Trophoblast cell (in vitro differentiated cells and primary cell): ENCODE measurements around the gene TMPRSS11D. TPM values are rescaled to one million over a fixed set of nuclear protein-coding genes. Genes with fewer than 3 reads are reported as not detected.

Experiments
- DNase-seq, 2 donors: peaks; one replicate each; pipeline ENCODE4 v3.0.0-alpha.2; 2016
- H2AFZ ChIP-seq: 2 replicates; pipeline ENCODE4 v1.6.1; 2013; ENCODE audit warnings: low read length, moderate library complexity, mild to moderate bottlenecking; ENCODE audit not compliant: insufficient read depth, poor library complexity
- H2AK5ac ChIP-seq: 2 replicates; pipeline ENCODE4 v1.6.1; 2013; ENCODE audit warnings: mild to moderate bottlenecking, low read length
- H2BK120ac ChIP-seq: 2 replicates; pipeline ENCODE4 v1.6.1; 2013; ENCODE audit warnings: low read length, mild to moderate bottlenecking, moderate library complexity; ENCODE audit not compliant: insufficient read depth, poor library complexity
- H2BK12ac ChIP-seq: 2 replicates; pipeline ENCODE4 v1.6.1; 2013; ENCODE audit warnings: mild to moderate bottlenecking, low read length, moderate library complexity
- H2BK5ac ChIP-seq: 2 replicates; pipeline ENCODE4 v1.6.1; 2013; ENCODE audit warnings: low read length, low read depth, moderate library complexity, mild to moderate bottlenecking; ENCODE audit not compliant: poor library complexity
- H3K14ac ChIP-seq: 2 replicates; pipeline ENCODE4 v1.6.1; 2013; ENCODE audit warnings: mild to moderate bottlenecking, low read length
- H3K18ac ChIP-seq: 2 replicates; pipeline ENCODE4 v1.6.1; 2013; ENCODE audit warnings: mild to moderate bottlenecking, low read length
- H3K23ac ChIP-seq: 2 replicates; pipeline ENCODE4 v1.6.1; 2013; ENCODE audit warnings: low read length
- H3K27ac ChIP-seq: 2 replicates; pipeline ENCODE4 v1.5.1; 2013; ENCODE audit warnings: low read depth, mild to moderate bottlenecking, inconsistent platforms, low read length, moderate library complexity
- H3K27me3 ChIP-seq: 2 replicates; pipeline ENCODE4 v1.6.1; 2013; ENCODE audit warnings: inconsistent platforms, mild to moderate bottlenecking, low read length, moderate library complexity; ENCODE audit not compliant: insufficient read depth
- H3K36me3 ChIP-seq, 2 experiments: 1 replicate in 1 of 2; 2 replicates in 1 of 2; pipeline ENCODE4 v1.6.1; 2013; ENCODE audit warnings: low read length in 2 of 2, mild to moderate bottlenecking in 2 of 2, moderate library complexity in 1 of 2; ENCODE audit not compliant: insufficient read depth in 2 of 2, control insufficient read depth in 1 of 2
- H3K4ac ChIP-seq: 2 replicates; pipeline ENCODE4 v1.6.1; 2013; ENCODE audit warnings: low read depth, mild to moderate bottlenecking, low read length, moderate library complexity
- H3K4me1 ChIP-seq, 2 experiments: 1 replicate in 1 of 2; 2 replicates in 1 of 2; pipeline ENCODE4 v1.6.1; 2013; ENCODE audit warnings: low read length in 2 of 2, mild to moderate bottlenecking in 2 of 2, moderate library complexity in 1 of 2; ENCODE audit not compliant: insufficient read depth in 2 of 2, control insufficient read depth in 1 of 2
- H3K4me2 ChIP-seq: 2 replicates; pipeline ENCODE4 v1.6.1; 2013; ENCODE audit warnings: inconsistent platforms, mild to moderate bottlenecking, low read length, moderate library complexity
- H3K4me3 ChIP-seq: 2 replicates; pipeline ENCODE4 v1.5.1; 2013; ENCODE audit warnings: mild to moderate bottlenecking, low read depth, low read length, inconsistent platforms
- H3K79me1 ChIP-seq: one replicate; pipeline ENCODE4 v1.6.1; 2013; ENCODE audit warnings: low read length
- H3K79me2 ChIP-seq: 2 replicates; pipeline ENCODE4 v1.6.1; 2013; ENCODE audit warnings: low read length, mild to moderate bottlenecking; ENCODE audit not compliant: control insufficient read depth, insufficient read depth, poor library complexity
- H3K9ac ChIP-seq: 2 replicates; pipeline ENCODE4 v1.6.1; 2013; ENCODE audit warnings: mild to moderate bottlenecking, low read length
- H3K9me3 ChIP-seq: 2 replicates; pipeline ENCODE4 v1.6.1; 2013; ENCODE audit warnings: low read depth, mild to moderate bottlenecking, control low read depth, inconsistent platforms, low read length; ENCODE audit not compliant: insufficient read depth
- H4K12ac ChIP-seq: 2 replicates; pipeline ENCODE4 v1.6.1; 2013; ENCODE audit warnings: low read depth, mild to moderate bottlenecking, low read length, moderate library complexity
- H4K8ac ChIP-seq: 2 replicates; pipeline ENCODE4 v1.6.1; 2013; ENCODE audit warnings: low read depth, mild to moderate bottlenecking, low read length, moderate library complexity
- H4K91ac ChIP-seq: one replicate; pipeline ENCODE4 v1.6.1; 2013; ENCODE audit warnings: low read depth, mild to moderate bottlenecking, low read length, moderate library complexity
- WGBS: extraction: QIAGEN DNeasy Blood & Tissue Kit; methylation state at CpG from one replicate; pipeline ENCODE4 v1.1.7; 2013; ENCODE audit warnings: missing lambda C conversion rate; ENCODE audit not compliant: insufficient read length, insufficient coverage; ENCODE audit errors: extremely low coverage; 5-methylcytosine and 5-hydroxymethylcytosine counted together
- polyA plus RNA-seq: library from polyadenylated mRNA; stranded (reverse); fragments of 200-250 nt; gene quantifications from 2 replicates; pipeline ENCODE4 v1.2.3, GENCODE V29; 2013

Gene TMPRSS11D
- not detected in 2 replicates for polyA plus RNA-seq

- no peak within 1 kb of the TSS for H2BK120ac ChIP-seq
- no peak within 1 kb of the TSS for H2BK5ac ChIP-seq
- H3K4me2 ChIP-seq = no peak within 1 kb of the TSS
- no CpG with 5 or more reads among the region's 1 CpG for WGBS
- H3K79me2 ChIP-seq = no peaks in the 10 kb centered on the region
- DNase-seq = no peak
- no peak within 1 kb of the TSS for H2AK5ac ChIP-seq
- H3K4me3 ChIP-seq = no peak within 1 kb of the TSS
- no peaks in the 10 kb centered on the region for H3K36me3 ChIP-seq
- no peak within 1 kb of the TSS for H3K18ac ChIP-seq
- no peak within 1 kb of the TSS for H4K8ac ChIP-seq
- H2AFZ ChIP-seq = no peak within 1 kb of the TSS
- no peak within 1 kb of the TSS for H3K4ac ChIP-seq
- no peaks in the 10 kb centered on the region for H3K9me3 ChIP-seq
- H3K4me1 ChIP-seq = no peaks in the 10 kb centered on the region
- H3K79me1 ChIP-seq = no peaks in the 10 kb centered on the region
- H3K23ac ChIP-seq = no peak within 1 kb of the TSS
- no peak within 1 kb of the TSS for H3K9ac ChIP-seq
- no peak within 1 kb of the TSS for H3K27ac ChIP-seq
- no peak within 1 kb of the TSS for H2BK12ac ChIP-seq
- H4K91ac ChIP-seq = no peak within 1 kb of the TSS
- no peak within 1 kb of the TSS for H3K14ac ChIP-seq
- H3K27me3 ChIP-seq = no peaks in the 10 kb centered on the region
- no peak within 1 kb of the TSS for H4K12ac ChIP-seq
Observed at GRCh38 chr4:67883902-67884301, at the start of gene TMPRSS11D. Gene TMPRSS11D, minus strand, starts transcription at chr4:67884002. Its CDS starts 69 bp downstream, at chr4:67883933.

- WGBS = no CpG with 5 or more reads among the region's 5 CpGs
- Histone ChIP-seq H3K23ac (no peak overlapping the region), H3K9me3 (no peaks in the 10 kb centered on the region), H3K4me1 (no peaks in the 10 kb centered on the region), H4K91ac (no peak overlapping the region), H3K4me2 (no peak overlapping the region), H4K8ac (no peak overlapping the region), H3K36me3 (no peaks in the 10 kb centered on the region), H2BK120ac (no peak overlapping the region), H2BK5ac (no peak overlapping the region), H3K79me2 (no peaks in the 10 kb centered on the region), H3K27me3 (no peaks in the 10 kb centered on the region), H2AFZ (no peak overlapping the region), H2AK5ac (no peak overlapping the region), H4K12ac (no peak overlapping the region), H2BK12ac (no peak overlapping the region), H3K14ac (no peak overlapping the region), H3K4me3 (no peak overlapping the region), H3K9ac (no peak overlapping the region), H3K4ac (no peak overlapping the region), H3K79me1 (no peaks in the 10 kb centered on the region), H3K18ac (no peak overlapping the region), H3K27ac (no peak overlapping the region)
- no peak for DNase-seq
Observed at GRCh38 chr4:67933038-67933437, 49.2 kb upstream of the TMPRSS11D start.

GRCh38 chr4:67931256-67931655 lies 47.5 kb upstream of the TMPRSS11D start:
- no peak for DNase-seq
- no peaks in the 10 kb centered on the region for H3K27me3 ChIP-seq
- WGBS = no CpG with 5 or more reads among the region's 3 CpGs

GRCh38 chr4:67929426-67929825 lies 45.6 kb upstream of the TMPRSS11D start:
- H3K4me1 ChIP-seq = no peaks in the 10 kb centered on the region
- WGBS = no CpG with 5 or more reads among the region's 3 CpGs
- H3K36me3 ChIP-seq = no peaks in the 10 kb centered on the region
- no peak overlapping the region for H3K14ac ChIP-seq
- H2BK120ac ChIP-seq = no peak overlapping the region
- no peak overlapping the region for H4K91ac ChIP-seq
- no peaks in the 10 kb centered on the region for H3K79me2 ChIP-seq
- H3K27ac ChIP-seq = no peak overlapping the region
- H3K79me1 ChIP-seq = no peaks in the 10 kb centered on the region
- H3K23ac ChIP-seq = no peak overlapping the region
- H3K4me3 ChIP-seq = no peak overlapping the region
- H3K9ac ChIP-seq = no peak overlapping the region
- H3K27me3 ChIP-seq = no peaks in the 10 kb centered on the region
- no peak for DNase-seq
- no peak overlapping the region for H2AFZ ChIP-seq
- no peak overlapping the region for H2BK12ac ChIP-seq
- no peak overlapping the region for H4K12ac ChIP-seq
- no peak overlapping the region for H2AK5ac ChIP-seq
- peaks cover 6% of the 10 kb centered on the region for H3K9me3 ChIP-seq
- no peak overlapping the region for H3K18ac ChIP-seq
- no peak overlapping the region for H4K8ac ChIP-seq
- no peak overlapping the region for H3K4ac ChIP-seq
- H2BK5ac ChIP-seq = no peak overlapping the region
- no peak overlapping the region for H3K4me2 ChIP-seq

More at GRCh38 chr4:67931256-67931655, 47.5 kb upstream of the TMPRSS11D start:
- H2BK5ac ChIP-seq = no peak overlapping the region
- H3K4me3 ChIP-seq = no peak overlapping the region
- no peak overlapping the region for H3K9ac ChIP-seq
- H3K4me2 ChIP-seq = no peak overlapping the region
- H3K18ac ChIP-seq = no peak overlapping the region
- H4K8ac ChIP-seq = no peak overlapping the region
- H2BK12ac ChIP-seq = no peak overlapping the region
- H3K4ac ChIP-seq = no peak overlapping the region
- no peaks in the 10 kb centered on the region for H3K36me3 ChIP-seq
- H2BK120ac ChIP-seq = no peak overlapping the region
- peaks cover 6% of the 10 kb centered on the region for H3K9me3 ChIP-seq
- no peak overlapping the region for H3K14ac ChIP-seq
- H3K79me2 ChIP-seq = no peaks in the 10 kb centered on the region
- no peak overlapping the region for H2AFZ ChIP-seq
- no peak overlapping the region for H3K27ac ChIP-seq
- no peak overlapping the region for H2AK5ac ChIP-seq
- H4K12ac ChIP-seq = no peak overlapping the region
- H3K79me1 ChIP-seq = no peaks in the 10 kb centered on the region
- H4K91ac ChIP-seq = no peak overlapping the region
- H3K4me1 ChIP-seq = no peaks in the 10 kb centered on the region
- H3K23ac ChIP-seq = no peak overlapping the region
